ENCODE data around the gene PDSS2. TPM values are rescaled to one million over a fixed set of nuclear protein-coding genes. Genes with fewer than 3 reads are reported as not detected.

Gene PDSS2
- total RNA-seq, 1 experiment from 2014 or later = 12.1 TPM

GRCh38 chr6:107235511-107235910 lies 223.9 kb downstream of the PDSS2 start:
- no peak for TF ChIP-seq CTCF (conservative IDR thresholded peaks at IDR 0.05)
- Histone ChIP-seq H4K91ac (ENCODE audit: insufficient read length, low read depth, low read length) (no peak overlapping the region), H3T11ph (ENCODE audit: low read length) (no peak overlapping the region), H2BK120ac (ENCODE audit: low read depth, low read length, poor library complexity, severe bottlenecking) (no peak overlapping the region), H2AFZ (ENCODE audit: low read length) (no peak overlapping the region), H3K14ac (ENCODE audit: insufficient read depth, low read length) (no peak overlapping the region), H2AK5ac (ENCODE audit: insufficient read length, low read length) (no peak overlapping the region), H3K79me1 (ENCODE audit: insufficient read depth, low read depth, low read length, poor library complexity, severe bottlenecking) (no peaks in the 10 kb centered on the region), H3K56ac (ENCODE audit: insufficient read length, low read depth, low read length) (no peak overlapping the region), H3K23ac (ENCODE audit: insufficient read length, low read depth, low read length) (no peak overlapping the region), H2BK5ac (ENCODE audit: insufficient read length, low read length) (no peak overlapping the region), H4K5ac (ENCODE audit: insufficient read length, low read depth, low read length) (no peak overlapping the region), H3K4me1 (ENCODE audit: insufficient read depth, low read length) (no peaks in the 10 kb centered on the region), H4K20me1 (ENCODE audit: control insufficient read depth, insufficient read depth, insufficient read length) (no peaks in the 10 kb centered on the region), H3K4me2 (ENCODE audit: insufficient read depth, insufficient read length, low read length) (no peak overlapping the region), H3K79me2 (ENCODE audit: insufficient read depth, low read length) (no peaks in the 10 kb centered on the region), H4K8ac (replicated peaks; ENCODE audit: insufficient read length, low read depth, low read length) (no peak overlapping the region), H3K18ac (ENCODE audit: insufficient read length, low read depth, low read length) (no peak overlapping the region), H3K27me3 (ENCODE audit: insufficient read depth, low read length) (no peaks in the 10 kb centered on the region), H3K27ac (ENCODE audit: insufficient read length, low read depth, low read length) (no peak overlapping the region), H3K23me2 (ENCODE audit: insufficient read length, low read depth, low read length, poor library complexity, severe bottlenecking) (no peaks in the 10 kb centered on the region), H2BK12ac (ENCODE audit: insufficient read length, low read depth, low read length) (no peak overlapping the region), H2BK15ac (ENCODE audit: low read depth, low read length) (no peak overlapping the region), H3K9ac (ENCODE audit: extremely low read depth, insufficient read length, low read length) (no peak overlapping the region), H3K9me3 (ENCODE audit: control insufficient read depth, low read depth, low read length) (no peaks in the 10 kb centered on the region), H3K4ac (ENCODE audit: low read depth, low read length) (no peak overlapping the region), H2BK20ac (ENCODE audit: low read depth, low read length, poor library complexity, severe bottlenecking) (no peak overlapping the region)
- Mint-ChIP-seq H3K4me1 (peaks cover 5 to 7% of the 10 kb centered on the region in 2 experiments), H3K27me3 (ENCODE audit: low read depth) (no peaks in the 10 kb centered on the region), H3K27ac (no peak overlapping the region), H3K36me3 (ENCODE audit: insufficient read depth in 1 of 3, low read depth in 3 of 3) (peaks cover 2 to 12% (median 6%) of the 10 kb centered on the region in 3 experiments; a peak in 4 of 7 replicates), H3K9me3 (no peaks in the 10 kb centered on the region; a peak in 1 of 5 replicates), H3K4me3 (no peak overlapping the region)
- no peak for DNase-seq
